MCF 10A (cell line): Measurements from ENCODE around the gene IQSEC1. TPM values are rescaled to one million over a fixed set of nuclear protein-coding genes. Genes with fewer than 3 reads are reported as not detected.

ENCODE experiments used
- BruUV-seq: library from RNA; stranded (reverse); fragments of 400-500 nt; replicated peaks from 2 replicates; lab custom pipeline; 2021; lab: Mats Ljungman, UMichigan
- CTCF ChIA-PET: fragments of 300-600 bp; sonication (Branson Sonifier 250); formaldehyde crosslinking; extraction: SDS; loops from one replicate; lab custom pipeline; 2021; ENCODE audit warnings: antibody characterized with exemption, inconsistent platforms; lab: Yijun Ruan, JAX
- POLR2A ChIA-PET: fragments of 300-600, 350-650 bp; sonication (Branson Sonifier 250); formaldehyde crosslinking; extraction: SDS; loops from one replicate; lab custom pipeline; 2020; ENCODE audit warnings: antibody characterized with exemption, inconsistent platforms; lab: Yijun Ruan, JAX
- DNase-seq: peaks from one replicate; pipeline ENCODE4 v3.0.0-alpha.2; 2018; ENCODE audit not compliant: unreplicated experiment
- H3K27ac Mint-ChIP-seq: one replicate; pipeline ENCODE4 v1.8.0; 2022; ENCODE audit warnings: mild to moderate bottlenecking, low read depth, mixed read lengths; ENCODE audit not compliant: unreplicated experiment
- H3K27me3 Mint-ChIP-seq: one replicate; pipeline ENCODE4 v1.8.0; 2022; ENCODE audit warnings: mixed read lengths; ENCODE audit not compliant: insufficient read depth, unreplicated experiment
- H3K36me3 Mint-ChIP-seq: one replicate; pipeline ENCODE4 v1.8.0; 2022; ENCODE audit warnings: mild to moderate bottlenecking, moderate library complexity, mixed read lengths; ENCODE audit not compliant: insufficient read depth, unreplicated experiment
- H3K4me1 Mint-ChIP-seq: one replicate; pipeline ENCODE4 v1.8.0; 2022; ENCODE audit warnings: mixed read lengths; ENCODE audit not compliant: insufficient read depth, unreplicated experiment
- H3K4me3 Mint-ChIP-seq: one replicate; pipeline ENCODE4 v1.8.0; 2022; ENCODE audit warnings: mild to moderate bottlenecking, moderate library complexity, mixed read lengths; ENCODE audit not compliant: unreplicated experiment
- H3K9me3 Mint-ChIP-seq: one replicate; pipeline ENCODE4 v1.8.0; 2022; ENCODE audit warnings: mixed read lengths; ENCODE audit not compliant: unreplicated experiment
- CTCF ChIP-seq: fragments of 200-600 bp; IDR thresholded peaks from one replicate; pipeline ENCODE4 v1.8.0; 2022; ENCODE audit warnings: antibody characterized with exemption, mild to moderate bottlenecking; ENCODE audit not compliant: unreplicated experiment
- intact Hi-C: fragments of 100-400 bp; cut with micrococcal nuclease; formaldehyde crosslinking; loops from 2 replicates; pipeline ENCODE4 v1.14.1; 2022
- total RNA-seq: library from RNA; stranded (reverse); gene quantifications from 2 replicates; pipeline ENCODE4 v1.2.3, GENCODE V29; 2022

IQSEC1 gene
- total RNA-seq, 1 experiment from 2014 or later, result 18.7 TPM

DNA sequence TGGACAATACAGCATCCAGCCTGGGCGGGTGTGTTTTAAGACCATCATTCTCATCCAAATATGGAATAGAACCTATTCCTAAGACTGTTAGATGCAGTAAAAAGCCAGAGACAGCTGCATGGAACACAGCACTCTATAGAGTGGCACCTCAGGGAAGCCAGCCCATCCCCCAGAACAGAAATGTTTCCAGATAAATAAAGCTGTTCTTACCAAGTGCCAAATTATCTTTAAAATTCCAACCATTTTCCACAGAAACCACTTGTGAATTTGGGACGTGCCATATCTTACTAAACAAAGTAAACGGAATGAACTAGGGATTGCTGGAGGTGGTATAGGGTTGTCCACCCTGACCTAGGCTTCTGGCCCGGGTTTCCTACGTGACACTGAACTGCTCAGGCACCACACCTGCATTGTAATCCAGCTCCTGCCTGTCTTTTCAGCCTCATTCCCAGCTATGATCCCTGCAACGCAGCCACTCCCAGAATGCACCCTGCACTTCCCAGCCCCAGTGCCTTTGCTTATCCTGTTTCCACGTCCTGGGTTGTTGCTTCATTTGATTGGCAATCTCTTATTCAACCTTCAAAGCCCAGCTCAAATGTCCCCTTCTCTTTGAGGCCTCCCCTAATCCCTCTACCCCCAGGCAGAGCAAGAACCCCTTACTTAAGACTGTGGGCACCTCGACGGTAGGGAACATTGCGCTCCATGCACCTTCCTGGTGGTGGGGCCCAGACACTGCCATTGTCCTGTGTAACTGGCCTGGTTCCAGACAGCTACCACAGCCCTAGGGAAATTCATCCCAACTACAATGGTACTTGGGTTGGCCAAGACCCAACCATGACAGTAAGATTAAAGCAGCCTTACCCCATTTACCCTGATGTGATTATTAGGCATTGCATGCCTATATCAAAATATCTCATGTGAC lies 100.2 kb downstream of the IQSEC1 start:
- POLR2A ChIA-PET, result interaction anchor here (0.6 to 0.8 kb wide), 2 partner anchors 23 to 1156 kb away, joined by 3 read pairs; no protein-coding TSS in a partner anchor
- no TSS peak for BruUV-seq
- no peak for DNase-seq
- Mint-ChIP-seq H3K4me1 (peaks cover 7% of the 10 kb centered on the region), H3K9me3 (no peaks in the 10 kb centered on the region), H3K27ac (no peak overlapping the region), H3K4me3 (no peak overlapping the region), H3K36me3 (no peaks in the 10 kb centered on the region), H3K27me3 (peaks cover 38% of the 10 kb centered on the region)
- CTCF ChIA-PET, result interaction anchor here (0.9 to 4.4 kb wide), 3 partner anchors 10 to 11 kb away, joined by 3 to 25 read pairs (median 3); no protein-coding TSS in a partner anchor
- TF ChIP-seq CTCF, result no peak
- intact Hi-C loops, result no loop called here

- BruUV-seq, result no TSS peak
- Mint-ChIP-seq H3K4me1 (peaks cover 11% of the 10 kb centered on the region), H3K36me3 (no peaks in the 10 kb centered on the region), H3K4me3 (no peak overlapping the region), H3K27me3 (peaks cover 38% of the 10 kb centered on the region), H3K27ac (no peak overlapping the region), H3K9me3 (no peaks in the 10 kb centered on the region)
- POLR2A ChIA-PET, result no interaction called here
- DNase-seq, result no peak
- TF ChIP-seq CTCF, result no peak
- intact Hi-C loops, result no loop called here
- CTCF ChIA-PET, result interaction anchor here (4.4 kb wide), 1 partner anchor 12 kb away, joined by 25 read pairs; no protein-coding TSS in a partner anchor
These were observed 101.2 kb downstream of the IQSEC1 start for GRCh38 chr3:12972043-12972442.

DNA sequence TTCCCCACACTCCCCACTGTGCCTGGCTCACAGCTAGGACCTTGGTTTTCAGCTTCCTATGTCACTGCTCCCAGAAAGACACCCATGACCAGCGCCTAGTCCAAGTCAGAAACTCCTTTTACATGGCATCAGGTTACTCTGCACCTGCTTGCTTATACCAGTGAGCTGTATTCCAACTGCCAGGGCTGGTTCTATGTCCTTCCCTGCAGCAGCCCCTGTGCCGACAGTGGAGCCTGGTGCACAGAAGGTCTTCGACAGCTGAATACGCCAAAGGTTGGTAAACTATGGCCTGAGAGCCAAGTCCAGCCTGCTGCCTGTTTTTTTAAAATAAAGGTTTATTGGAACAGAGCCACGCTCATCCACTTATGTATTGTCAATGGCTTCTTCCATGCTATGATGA lies 102.5 kb downstream of the IQSEC1 start:
- ChIA-PET POLR2A (no interaction called here), CTCF (interaction anchor here (4.4 kb wide), 1 partner anchor 13 kb away, joined by 25 read pairs; no protein-coding TSS in a partner anchor)
- Mint-ChIP-seq H3K27ac (no peak overlapping the region), H3K4me3 (no peak overlapping the region), H3K4me1 (peaks cover 19% of the 10 kb centered on the region), H3K36me3 (no peaks in the 10 kb centered on the region), H3K9me3 (no peaks in the 10 kb centered on the region), H3K27me3 (peaks cover 30% of the 10 kb centered on the region)
- no peak for TF ChIP-seq CTCF
- intact Hi-C loops, result no loop called here
- no peak for DNase-seq
- BruUV-seq, result no TSS peak

DNA sequence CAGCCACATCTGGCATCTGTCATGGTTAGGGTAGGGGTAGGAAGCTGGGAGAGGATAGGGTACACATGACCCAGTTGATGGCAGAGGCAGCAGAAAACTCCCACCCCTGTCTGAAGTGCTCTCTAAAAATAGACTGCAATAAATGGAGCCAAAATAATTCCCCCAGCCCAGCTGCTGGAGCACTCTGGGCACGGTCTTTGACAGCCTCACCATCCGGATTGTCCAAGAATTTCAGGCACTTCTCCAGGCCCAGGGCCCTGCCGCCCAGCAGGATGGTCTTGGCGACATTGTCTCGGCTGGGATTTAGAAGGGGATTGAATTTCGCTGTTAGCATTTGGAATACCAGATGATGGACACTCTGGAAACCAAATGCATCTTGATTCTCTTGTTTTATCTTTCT lies 103.7 kb downstream of the IQSEC1 start:
- Mint-ChIP-seq H3K27ac (no peak overlapping the region), H3K9me3 (no peaks in the 10 kb centered on the region), H3K36me3 (no peaks in the 10 kb centered on the region), H3K4me3 (no peak overlapping the region), H3K27me3 (peaks cover 18% of the 10 kb centered on the region), H3K4me1 (peaks cover 19% of the 10 kb centered on the region)
- no peak for DNase-seq
- no TSS peak for BruUV-seq
- ChIA-PET CTCF (interaction anchor here (0.6 to 4.4 kb wide), 4 partner anchors 14 to 464 kb away, joined by 3 to 25 read pairs (median 4); no protein-coding TSS in a partner anchor), POLR2A (interaction anchor here (0.6 kb wide), 1 partner anchor 1611 kb away, joined by 3 read pairs; no protein-coding TSS in a partner anchor)
- intact Hi-C loops, result no loop called here
- no peak for TF ChIP-seq CTCF
